ENCODE data around the gene DTX3L.

GRCh38 chr3:122612696-122613095 lies 48.6 kb downstream of the DTX3L start:
- no peak for TF ChIP-seq EZH2 (IDR thresholded peaks at IDR 0.05; ENCODE audit: low read depth)
- TF ChIP-seq, protein P1, sequence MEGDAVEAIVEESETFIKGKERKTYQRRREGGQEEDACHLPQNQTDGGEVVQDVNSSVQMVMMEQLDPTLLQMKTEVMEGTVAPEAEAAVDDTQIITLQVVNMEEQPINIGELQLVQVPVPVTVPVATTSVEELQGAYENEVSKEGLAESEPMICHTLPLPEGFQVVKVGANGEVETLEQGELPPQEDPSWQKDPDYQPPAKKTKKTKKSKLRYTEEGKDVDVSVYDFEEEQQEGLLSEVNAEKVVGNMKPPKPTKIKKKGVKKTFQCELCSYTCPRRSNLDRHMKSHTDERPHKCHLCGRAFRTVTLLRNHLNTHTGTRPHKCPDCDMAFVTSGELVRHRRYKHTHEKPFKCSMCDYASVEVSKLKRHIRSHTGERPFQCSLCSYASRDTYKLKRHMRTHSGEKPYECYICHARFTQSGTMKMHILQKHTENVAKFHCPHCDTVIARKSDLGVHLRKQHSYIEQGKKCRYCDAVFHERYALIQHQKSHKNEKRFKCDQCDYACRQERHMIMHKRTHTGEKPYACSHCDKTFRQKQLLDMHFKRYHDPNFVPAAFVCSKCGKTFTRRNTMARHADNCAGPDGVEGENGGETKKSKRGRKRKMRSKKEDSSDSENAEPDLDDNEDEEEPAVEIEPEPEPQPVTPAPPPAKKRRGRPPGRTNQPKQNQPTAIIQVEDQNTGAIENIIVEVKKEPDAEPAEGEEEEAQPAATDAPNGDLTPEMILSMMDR (conservative IDR thresholded peaks at IDR 0.05) = no peak
